Measurements from ENCODE around the gene GPR137.

GRCh38 chr11:64258356-64258755, 27.3 kb upstream of the GPR137 start:
- TF ChIP-seq CTCF (IDR thresholded peaks at IDR 0.05): no peak
- TF ChIP-seq EP300 (IDR thresholded peaks at IDR 0.05): no peak

Data from A549 (cell line).